ENCODE data around the gene FSTL1. TPM values are rescaled to one million over a fixed set of nuclear protein-coding genes. Genes with fewer than 3 reads are reported as not detected.

Gene FSTL1
- total RNA-seq, 1 experiment from 2014 or later = 20.7 TPM

DNA sequence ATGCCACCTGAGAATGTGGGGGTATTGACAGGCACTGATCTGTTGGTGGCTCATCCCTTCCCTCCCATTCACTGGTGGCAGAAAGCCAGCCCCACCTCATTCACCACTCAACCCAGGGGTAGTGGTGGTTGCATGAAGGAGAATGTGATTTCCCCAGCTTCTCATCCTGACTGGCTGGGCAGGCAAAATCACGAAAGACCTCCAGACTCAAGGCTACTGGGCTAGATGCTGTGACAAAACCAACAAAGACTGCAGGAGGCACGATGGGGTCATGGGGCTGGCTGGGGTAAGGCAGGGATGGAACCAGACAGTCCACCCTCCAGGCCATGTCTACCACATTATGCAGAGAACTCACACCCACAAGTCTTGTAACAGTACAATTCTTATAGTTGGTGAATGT, 33.9 kb downstream of the FSTL1 start:
- Histone ChIP-seq H3K36me3 (ENCODE audit: control insufficient read depth in 1 of 2, insufficient read depth in 2 of 2, low read length in 2 of 2) (no peaks in the 10 kb centered on the region), H3K9me2 (ENCODE audit: insufficient read depth) (no peaks in the 10 kb centered on the region), H4K20me1 (ENCODE audit: insufficient read depth) (no peaks in the 10 kb centered on the region), H3K27ac (ENCODE audit: low read depth, low read length) (peak overlapping the region; percentile 19; the same call in 1 of the 2 replicates), H3K4me1 (ENCODE audit: control insufficient read depth in 1 of 2, insufficient read depth in 2 of 2, low read length in 2 of 2) (peaks cover 9 to 23% of the 10 kb centered on the region in 2 experiments), H3K27me3 (ENCODE audit: insufficient read depth, low read length) (no peaks in the 10 kb centered on the region), H3K9me3 (ENCODE audit: control insufficient read depth in 1 of 2, insufficient read depth in 1 of 2, low read depth in 1 of 2, low read length in 2 of 2) (no peaks in the 10 kb centered on the region), H3K9ac (ENCODE audit: low read length) (no peak overlapping the region), H3K4me3 (replicated peaks in 1 of 2; ENCODE audit: low read depth in 1 of 2, low read length in 2 of 2) (no peak overlapping the region), H3K79me2 (ENCODE audit: insufficient read depth, low read length) (no peaks in the 10 kb centered on the region), H2AFZ (ENCODE audit: low read depth, low read length, poor library complexity, severe bottlenecking) (no peak overlapping the region), H3K4me2 (ENCODE audit: low read length) (peak overlapping the region; percentile 67)
- intact Hi-C loops (cut with micrococcal nuclease) = loop anchor here (1.0 to 5.0 kb wide), 3 partner anchors 70 to 525 kb away; partner anchors contain the start of gene LRRC58
- TF ChIP-seq EGR1 (IDR thresholded peaks at IDR 0.05; ENCODE audit: low read depth) (no peak), SP1 (IDR thresholded peaks at IDR 0.05; ENCODE audit: low read depth) (no peak), ELF1 (IDR thresholded peaks at IDR 0.05; ENCODE audit: borderline replicate concordance, low read depth) (no peak), JUND (IDR thresholded peaks at IDR 0.05) (no peak), FOSL1 (IDR thresholded peaks at IDR 0.05; ENCODE audit: low read depth) (no peak), RAD21 (IDR thresholded peaks at IDR 0.05; ENCODE audit: low read depth) (no peak), EZH2 (IDR thresholded peaks at IDR 0.05) (no peak), ZNF274 (IDR thresholded peaks at IDR 0.05; ENCODE audit: low read depth, low read length) (no peak), POLR2A (IDR thresholded peaks at IDR 0.05; ENCODE audit: borderline replicate concordance, extremely low read depth, insufficient read depth, insufficient read length) (no peak), ZFX (IDR thresholded peaks at IDR 0.05) (no peak)
- TF ChIP-seq, protein P1, sequence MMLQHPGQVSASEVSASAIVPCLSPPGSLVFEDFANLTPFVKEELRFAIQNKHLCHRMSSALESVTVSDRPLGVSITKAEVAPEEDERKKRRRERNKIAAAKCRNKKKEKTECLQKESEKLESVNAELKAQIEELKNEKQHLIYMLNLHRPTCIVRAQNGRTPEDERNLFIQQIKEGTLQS (IDR thresholded peaks at IDR 0.05) = no peak
- TF ChIP-seq, protein P2, sequence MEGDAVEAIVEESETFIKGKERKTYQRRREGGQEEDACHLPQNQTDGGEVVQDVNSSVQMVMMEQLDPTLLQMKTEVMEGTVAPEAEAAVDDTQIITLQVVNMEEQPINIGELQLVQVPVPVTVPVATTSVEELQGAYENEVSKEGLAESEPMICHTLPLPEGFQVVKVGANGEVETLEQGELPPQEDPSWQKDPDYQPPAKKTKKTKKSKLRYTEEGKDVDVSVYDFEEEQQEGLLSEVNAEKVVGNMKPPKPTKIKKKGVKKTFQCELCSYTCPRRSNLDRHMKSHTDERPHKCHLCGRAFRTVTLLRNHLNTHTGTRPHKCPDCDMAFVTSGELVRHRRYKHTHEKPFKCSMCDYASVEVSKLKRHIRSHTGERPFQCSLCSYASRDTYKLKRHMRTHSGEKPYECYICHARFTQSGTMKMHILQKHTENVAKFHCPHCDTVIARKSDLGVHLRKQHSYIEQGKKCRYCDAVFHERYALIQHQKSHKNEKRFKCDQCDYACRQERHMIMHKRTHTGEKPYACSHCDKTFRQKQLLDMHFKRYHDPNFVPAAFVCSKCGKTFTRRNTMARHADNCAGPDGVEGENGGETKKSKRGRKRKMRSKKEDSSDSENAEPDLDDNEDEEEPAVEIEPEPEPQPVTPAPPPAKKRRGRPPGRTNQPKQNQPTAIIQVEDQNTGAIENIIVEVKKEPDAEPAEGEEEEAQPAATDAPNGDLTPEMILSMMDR (IDR thresholded peaks at IDR 0.05 in 2 of 3, conservative IDR thresholded peaks at IDR 0.05 in 1 of 3; ENCODE audit: borderline replicate concordance in 1 of 3, insufficient read depth in 1 of 3, low read depth in 2 of 3, low read length in 2 of 3) = no peak
- RAD21 ChIA-PET (ENCODE audit: low non-redundant PET in 1 of 2, low total read pairs in 2 of 2, uncharacterized antibody in 2 of 2, unreplicated experiment in 2 of 2) = interaction anchor here (0.6 to 2.5 kb wide), 9 partner anchors 26 to 177 kb away, joined by 3 to 16 read pairs (median 5); partner anchors contain the start of gene LRRC58 (in 1 of the 2)
- CTCF ChIA-PET = interaction anchor here (0.7 to 7.2 kb wide), 43 partner anchors 7 to 586 kb away, joined by 3 to 157 read pairs (median 4); partner anchors contain the start of gene LRRC58
- POLR2A ChIA-PET = interaction anchor here (0.7 to 3.0 kb wide), 5 partner anchors 13 to 172 kb away, joined by 3 to 12 read pairs (median 4); partner anchors contain the start of gene LRRC58
- DNase-seq (ENCODE audit: low read depth, low spot score) (no peak), ATAC-seq (peak; percentile 44)
- no TSS peak for BruUV-seq (replicated peaks)

All from HCT116 (cell line).